GM12891 (cell line): Measurements from ENCODE around the gene TUSC2.

Experiments
- POLR2A ChIP-seq: IDR thresholded peaks from 2 replicates; pipeline ENCODE4 v1.6.1; 2011; ENCODE audit warnings: low read depth, low read length, control low read depth
- POLR2AphosphoS5 ChIP-seq: IDR thresholded peaks from 2 replicates; pipeline ENCODE4 v1.6.1; 2011; ENCODE audit warnings: low read depth, low read length, control low read depth

GRCh38 chr3:50288387-50289007 is 39.5 kb downstream of the TUSC2 start:
- no peak for TF ChIP-seq POLR2A
- no peak for TF ChIP-seq POLR2AphosphoS5
